Stimulated activated CD8-positive, alpha-beta memory T cell treated with anti-CD3 and anti-CD28 coated beads, Interleukin-15, amount 100 ng/mL, for 4 hours (primary cell): ENCODE measurements around the gene RBP4.
"Not testable (repeated sequence)": the region's sequence is repeated elsewhere in the genome, so short reads cannot be mapped to it uniquely, and the experiment has no call there.

Experiments used
- DNase-seq, 2 donors: peaks; one replicate each; pipeline ENCODE4 v3.0.0-alpha.2; 2020; ENCODE audit warnings: low read depth in 2 of 2

RBP4 gene

DNA sequence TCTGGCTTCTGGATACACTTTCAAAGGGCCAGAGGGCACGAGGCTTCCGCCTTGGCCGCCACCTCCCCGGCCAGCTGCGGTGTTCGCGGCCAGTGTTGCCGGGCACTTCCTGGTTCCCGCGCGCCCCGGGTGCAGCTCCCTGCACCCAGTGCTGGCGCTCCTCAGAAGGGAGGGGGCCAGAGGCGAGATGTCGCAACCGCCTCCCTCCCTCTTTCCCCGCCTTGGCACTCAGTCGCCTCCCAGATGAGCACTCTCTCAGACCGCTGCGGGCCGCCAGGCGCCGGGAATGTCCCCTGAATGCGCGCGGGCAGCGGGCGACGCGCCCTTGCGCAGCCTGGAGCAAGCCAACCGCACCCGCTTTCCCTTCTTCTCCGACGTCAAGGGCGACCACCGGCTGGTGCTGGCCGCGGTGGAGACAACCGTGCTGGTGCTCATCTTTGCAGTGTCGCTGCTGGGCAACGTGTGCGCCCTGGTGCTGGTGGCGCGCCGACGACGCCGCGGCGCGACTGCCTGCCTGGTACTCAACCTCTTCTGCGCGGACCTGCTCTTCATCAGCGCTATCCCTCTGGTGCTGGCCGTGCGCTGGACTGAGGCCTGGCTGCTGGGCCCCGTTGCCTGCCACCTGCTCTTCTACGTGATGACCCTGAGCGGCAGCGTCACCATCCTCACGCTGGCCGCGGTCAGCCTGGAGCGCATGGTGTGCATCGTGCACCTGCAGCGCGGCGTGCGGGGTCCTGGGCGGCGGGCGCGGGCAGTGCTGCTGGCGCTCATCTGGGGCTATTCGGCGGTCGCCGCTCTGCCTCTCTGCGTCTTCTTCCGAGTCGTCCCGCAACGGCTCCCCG, 34.4 kb downstream of the RBP4 start, which contains the start of gene FFAR4:
Gene FFAR4 (plus strand): TSS at position 231 of the 842 bp plus-strand sequence. CDS start 56 bp downstream, at position 287.
- no peak for DNase-seq

DNA sequence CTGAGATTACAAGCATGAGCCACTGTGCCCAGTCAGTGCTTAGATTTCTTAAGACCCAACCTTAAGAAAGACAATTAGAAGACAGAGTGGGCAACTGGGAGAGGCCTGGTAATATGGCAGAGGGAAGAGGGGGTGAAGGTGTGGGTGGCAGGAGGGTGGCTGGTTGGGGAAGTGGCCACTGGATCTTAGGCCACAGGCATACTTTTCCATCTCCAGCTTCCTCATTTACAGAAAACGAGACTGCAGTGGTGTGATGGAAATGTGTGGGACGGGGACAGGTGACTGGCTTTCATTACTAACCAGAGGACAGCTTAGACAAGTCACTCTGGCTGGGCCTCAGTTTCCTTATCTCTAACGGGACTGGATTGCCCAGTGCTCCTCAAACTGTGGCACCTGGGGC, 35.6 kb downstream of the RBP4 start:
- no peak for DNase-seq

DNA sequence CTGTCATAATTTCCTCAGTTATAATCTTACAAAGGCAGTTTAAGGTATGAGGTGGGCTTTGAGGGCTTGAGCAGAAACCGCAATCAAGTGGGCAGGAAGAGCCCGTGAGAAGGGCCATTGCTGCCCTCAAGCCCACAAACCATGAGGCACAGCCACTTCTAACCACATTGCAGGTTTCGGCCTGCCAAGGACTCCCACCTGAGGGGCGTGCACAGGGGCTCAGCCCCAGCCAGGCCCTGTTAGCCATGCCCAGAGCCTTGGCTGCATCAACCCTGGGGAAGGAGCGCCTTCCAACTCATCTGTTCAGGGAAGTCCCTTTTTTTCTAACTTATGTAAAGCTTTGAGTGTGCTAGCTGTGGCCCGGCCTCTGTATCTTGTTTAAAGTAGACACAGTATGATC, 40.5 kb downstream of the RBP4 start:
- no peak for DNase-seq

DNA sequence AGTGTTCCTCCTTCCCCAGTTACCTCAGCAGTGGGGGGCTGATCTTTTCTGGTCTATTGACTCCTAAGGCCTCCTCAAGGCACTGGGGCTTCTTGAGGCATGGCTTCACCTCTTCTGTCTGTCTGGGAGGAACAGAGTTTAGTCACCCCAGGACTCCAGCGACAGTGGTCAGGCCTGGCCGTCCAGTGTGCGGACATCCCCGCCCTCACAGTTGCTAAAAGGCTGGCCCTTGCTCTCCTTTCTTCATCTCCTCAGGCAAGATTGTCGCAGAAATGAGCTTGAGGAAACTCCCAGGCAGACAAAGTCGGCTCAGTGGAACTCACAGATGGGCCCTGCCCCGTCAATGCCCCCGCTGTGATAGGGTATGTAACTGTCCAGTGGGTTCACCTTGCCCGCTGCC, 41.5 kb downstream of the RBP4 start:
- no peak for DNase-seq

DNA sequence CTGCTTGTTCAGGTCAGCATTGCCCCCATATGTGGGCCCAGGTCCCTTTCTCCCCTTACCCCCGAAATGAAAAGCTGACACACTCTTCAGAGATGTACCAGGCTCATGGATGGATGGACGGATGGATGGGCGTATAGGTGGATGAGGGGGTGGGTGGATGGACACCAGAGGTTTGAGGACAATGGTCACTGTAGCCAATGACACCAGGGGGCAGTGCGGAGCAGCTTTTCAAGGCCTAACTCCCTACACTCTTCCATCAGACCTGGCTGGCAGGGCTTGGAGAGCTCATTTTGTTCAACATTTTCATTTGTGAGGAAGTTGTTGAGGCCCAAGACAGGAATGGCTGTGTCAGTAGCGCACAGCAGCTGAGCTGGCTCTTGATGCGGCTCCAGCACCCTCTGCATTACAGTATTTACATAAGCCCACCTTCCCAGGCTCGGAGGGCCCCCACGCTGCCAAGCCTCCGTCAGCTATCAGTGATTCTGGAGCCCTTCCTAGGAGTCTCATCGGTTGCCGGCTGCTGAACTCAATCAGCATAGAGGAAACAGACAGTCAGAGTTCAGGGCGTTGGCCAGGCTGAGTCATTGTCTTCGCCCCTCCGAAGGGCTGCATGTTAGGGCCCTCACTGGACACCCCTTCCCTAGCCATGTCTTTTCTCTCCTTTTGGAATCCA, 46.1 kb downstream of the RBP4 start:
- DNase-seq: no peak

DNA sequence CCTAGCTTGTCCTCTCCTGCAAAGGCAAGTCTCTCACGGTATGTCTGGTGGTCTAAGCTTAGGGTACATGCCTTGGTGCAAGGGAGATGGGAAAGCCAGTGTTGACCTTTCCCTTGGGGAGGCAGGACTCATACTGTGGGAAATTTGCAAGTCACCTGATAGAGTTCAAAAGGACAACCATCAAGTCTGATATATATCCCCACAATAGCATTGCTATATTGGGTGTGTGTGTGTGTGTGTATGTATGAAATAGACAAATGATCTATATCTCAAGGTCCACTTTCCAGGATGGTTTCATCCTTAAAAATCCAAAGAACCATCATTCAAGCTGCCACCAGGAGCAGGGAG, 46.7 kb downstream of the RBP4 start:
- no peak for DNase-seq

DNA sequence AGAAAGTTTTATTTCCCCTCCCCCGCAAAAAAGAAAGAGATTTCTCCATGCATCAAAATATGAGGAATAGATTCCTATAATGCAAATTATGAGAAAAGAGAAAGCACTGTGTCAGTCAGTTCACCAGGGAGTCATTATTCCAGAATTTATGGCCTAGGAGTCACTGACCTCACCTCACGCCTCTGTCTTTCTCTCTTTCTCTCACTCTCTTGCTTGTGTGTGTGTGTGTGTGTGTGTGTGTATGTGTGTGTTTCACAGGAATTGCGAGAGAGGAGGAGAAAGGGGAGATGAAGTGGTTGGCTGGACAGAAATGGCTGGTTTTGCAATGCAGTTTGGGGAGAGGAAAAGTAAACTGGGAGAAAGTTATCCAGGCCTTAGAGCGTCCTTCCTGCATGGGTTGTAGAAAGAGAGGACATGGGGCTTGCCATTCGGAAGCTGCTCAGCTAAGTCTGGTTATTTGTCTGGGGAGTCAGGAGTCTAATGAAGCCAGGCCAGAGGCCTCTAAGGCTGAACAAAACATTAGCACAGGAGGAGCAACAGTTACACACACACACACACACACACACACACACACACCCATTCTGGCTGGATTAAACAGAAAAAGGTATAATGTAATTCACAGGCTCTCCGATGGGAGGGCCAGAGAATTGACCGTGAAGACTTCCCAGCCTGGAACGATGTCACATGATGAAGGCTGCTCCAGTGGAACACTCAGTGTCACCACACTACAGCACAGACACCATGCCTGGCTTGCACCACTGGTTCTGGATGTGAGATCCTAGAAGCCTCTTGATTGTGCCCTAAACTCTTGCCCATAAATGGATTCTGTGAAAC, 47.3 kb downstream of the RBP4 start:
- DNase-seq: no peak

DNA sequence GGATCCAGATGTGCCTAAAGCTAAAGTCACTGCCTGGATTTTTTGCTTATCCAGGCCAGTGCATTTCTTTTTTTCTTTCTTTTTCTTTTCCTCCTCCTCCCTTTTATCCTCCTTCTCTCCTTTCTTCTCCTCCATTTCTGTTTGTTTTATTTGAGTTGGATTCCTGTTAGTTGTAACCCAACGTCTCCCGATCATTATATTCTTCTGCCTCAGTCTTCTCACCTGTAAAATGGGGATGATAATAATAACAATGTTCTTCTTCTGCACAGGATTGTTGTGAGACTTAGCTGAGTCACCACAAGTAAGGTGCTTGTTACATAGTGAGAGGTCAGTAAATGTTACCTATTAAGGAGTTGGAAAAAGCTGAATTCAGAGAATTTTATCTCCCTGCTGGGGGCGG, 48.3 kb downstream of the RBP4 start:
- no peak for DNase-seq

DNA sequence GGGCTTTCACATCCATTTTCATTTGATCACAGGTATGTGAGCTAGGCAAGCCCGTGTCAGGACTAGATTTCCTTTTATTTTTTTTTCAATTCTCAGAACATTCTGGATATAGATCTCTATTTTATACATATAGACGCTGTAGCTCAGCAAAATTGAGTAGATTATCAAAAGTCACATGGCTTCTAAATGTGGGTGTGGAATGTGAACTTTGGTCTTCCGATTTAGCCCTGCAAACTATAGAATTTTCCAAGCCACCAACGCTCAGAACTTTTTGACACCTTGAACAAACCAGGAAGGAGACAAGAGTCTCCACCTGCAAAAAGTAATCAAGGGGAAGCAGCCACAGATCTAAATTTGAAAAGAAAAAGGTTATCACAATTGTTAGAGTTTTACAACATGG, 50.4 kb downstream of the RBP4 start:
- DNase-seq: no peak

DNA sequence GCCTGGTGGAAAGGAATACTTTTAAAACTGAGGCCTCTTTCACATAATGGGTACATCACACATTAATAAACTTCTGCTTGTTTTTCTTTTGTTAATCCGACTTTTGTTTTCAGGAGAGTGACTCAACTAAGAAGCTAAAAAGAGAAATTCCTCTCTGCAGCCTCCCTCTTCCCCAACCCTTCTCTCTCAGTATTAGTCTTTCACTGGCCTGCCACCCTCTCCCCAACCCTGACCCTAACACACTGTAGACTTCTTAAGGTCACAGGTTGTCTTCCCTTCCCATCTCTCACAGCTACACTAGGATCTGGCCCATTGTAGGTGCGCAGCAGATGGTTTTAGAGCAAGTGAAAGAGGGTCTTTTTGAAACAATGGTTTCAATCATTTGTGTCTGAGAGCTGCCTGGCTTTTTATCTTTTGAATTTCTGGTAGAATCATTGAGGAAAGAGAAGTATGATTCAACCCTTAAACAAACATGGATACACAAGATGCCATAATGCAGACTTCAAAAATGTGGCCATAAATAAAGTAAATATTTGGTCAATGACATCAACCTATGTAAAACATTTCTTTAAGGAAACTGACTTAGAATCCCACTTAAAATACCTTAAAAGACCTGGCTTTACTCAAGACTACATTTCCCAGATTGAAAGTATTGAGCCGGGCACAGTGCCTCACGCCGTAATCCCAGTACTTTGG, 52.5 kb downstream of the RBP4 start:
- no peak for DNase-seq

DNA sequence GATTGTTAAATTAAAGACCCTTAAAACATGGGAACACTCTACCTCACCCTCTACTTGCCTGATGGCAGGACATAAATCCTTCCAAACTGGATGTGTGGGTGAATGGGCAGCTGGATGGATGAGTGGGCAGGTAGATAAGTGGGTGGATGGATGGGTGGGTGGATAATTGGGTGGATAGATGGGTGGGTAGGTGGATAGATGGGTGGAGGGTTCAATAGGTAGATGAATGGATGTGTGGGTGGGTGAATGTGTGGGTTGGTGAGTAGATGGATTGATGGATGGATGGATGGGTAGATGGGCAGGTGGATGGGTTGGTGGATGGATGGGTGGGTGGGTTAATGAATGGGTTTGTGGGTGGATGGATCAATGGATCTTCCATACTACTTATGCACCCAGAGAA, 53.5 kb downstream of the RBP4 start:
- no peak for DNase-seq

DNA sequence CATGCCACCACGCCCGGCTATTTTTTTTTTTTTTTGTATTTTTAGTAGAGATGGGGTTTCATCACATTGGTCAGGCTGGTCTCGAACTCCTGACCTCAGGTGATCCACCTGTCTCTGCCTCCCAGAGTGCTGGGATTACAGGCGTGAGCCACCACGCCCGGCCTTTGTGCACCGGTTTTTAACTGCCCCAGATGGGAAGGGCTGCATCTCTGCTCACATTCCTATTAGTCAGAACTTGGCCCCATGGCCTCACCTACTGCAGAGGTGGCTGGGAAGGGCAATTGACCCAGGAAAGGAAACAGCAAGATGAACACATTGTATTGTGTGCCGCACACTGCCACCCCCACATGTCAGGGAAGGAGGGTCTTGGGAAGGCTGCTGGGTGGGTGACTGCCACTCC, 54.0 kb downstream of the RBP4 start:
- DNase-seq: not testable (repeated sequence)

DNA sequence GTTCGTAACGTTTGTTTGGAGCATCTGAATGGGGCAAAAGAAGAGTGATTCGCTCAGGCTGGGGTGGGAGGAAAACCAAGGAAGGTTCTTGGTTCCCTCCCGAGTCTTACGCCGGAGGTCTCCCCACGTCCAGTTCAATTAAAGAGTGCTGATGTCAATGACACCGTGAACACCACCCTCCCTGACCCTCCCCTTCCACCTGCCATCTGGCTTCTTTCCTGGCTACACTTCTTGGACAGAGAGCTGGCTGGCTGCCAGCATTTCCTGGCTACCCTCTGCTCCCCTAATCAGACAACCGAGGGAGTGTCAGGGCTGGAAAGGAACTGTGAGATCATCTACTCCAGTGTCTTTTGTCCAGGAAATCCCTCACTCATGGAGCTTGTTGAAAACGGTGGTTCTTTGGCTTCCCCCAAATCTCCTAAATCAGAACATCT, 58.7 kb downstream of the RBP4 start:
- no peak for DNase-seq
